ENCODE results near the gene ZNF621.
"Not testable (repeated sequence)": the region's sequence is repeated elsewhere in the genome, so short reads cannot be mapped to it uniquely, and the experiment has no call there.

Gene ZNF621

GRCh38 chr3:40546816-40547215, 22.1 kb downstream of the ZNF621 start:
- DNase-seq = peak; percentile 60

- DNase-seq = peak; percentile 10
These were observed 25.4 kb downstream of the ZNF621 start for GRCh38 chr3:40550167-40550566.

- DNase-seq = no peak
These were observed 32.9 kb downstream of the ZNF621 start for GRCh38 chr3:40557575-40558161.

GRCh38 chr3:40562482-40562881, 37.7 kb downstream of the ZNF621 start:
- DNase-seq = not testable (repeated sequence)

GRCh38 chr3:40565629-40566028, 40.9 kb downstream of the ZNF621 start:
- not testable (repeated sequence) for DNase-seq

GRCh38 chr3:40566694-40567093, 41.9 kb downstream of the ZNF621 start:
- no peak for DNase-seq

GRCh38 chr3:40572588-40572987, 47.8 kb downstream of the ZNF621 start:
- DNase-seq = no peak

- no peak for DNase-seq
These were observed 49.3 kb downstream of the ZNF621 start for GRCh38 chr3:40574050-40574449.

GRCh38 chr3:40574661-40575060, 49.9 kb downstream of the ZNF621 start:
- DNase-seq = peak; percentile 33

GRCh38 chr3:40576396-40576795, 51.6 kb downstream of the ZNF621 start:
- DNase-seq = no peak

- peak; percentile 66 for DNase-seq
These were observed 55.8 kb downstream of the ZNF621 start for GRCh38 chr3:40580494-40581091.

- no peak for DNase-seq
These were observed 56.4 kb downstream of the ZNF621 start for GRCh38 chr3:40581166-40581565.

GRCh38 chr3:40582401-40583027, 57.8 kb downstream of the ZNF621 start:
- DNase-seq = no peak

GRCh38 chr3:40583691-40584090, 58.9 kb downstream of the ZNF621 start:
- DNase-seq = no peak

GRCh38 chr3:40584625-40585189, 59.9 kb downstream of the ZNF621 start:
- peak; percentile 82 for DNase-seq

GRCh38 chr3:40585381-40586016, 60.7 kb downstream of the ZNF621 start:
- no peak for DNase-seq

GRCh38 chr3:40586901-40587300, 62.1 kb downstream of the ZNF621 start:
- no peak for DNase-seq

- no peak for DNase-seq
These were observed 63.6 kb downstream of the ZNF621 start for GRCh38 chr3:40588406-40588805.
